K562 (cell line): ENCODE data around the gene IFRD1. TPM values are rescaled to one million over a fixed set of nuclear protein-coding genes. Genes with fewer than 3 reads are reported as not detected.

Source experiments
- ATAC-seq: fragments of 200-7000 bp; cut with Tn5 transposase; 3 replicates; pipeline ENCODE4 v1.9.1; 2020; ENCODE audit warnings: moderate library complexity
- BruUV-seq: library from RNA; stranded (reverse); fragments of 400-500 nt; replicated peaks from 2 replicates; lab custom pipeline; 2021; lab: Mats Ljungman, UMichigan
- CTCF ChIA-PET: fragments of 300-600 bp; formaldehyde crosslinking; extraction: SDS; loops from one replicate; lab custom pipeline; 2021; ENCODE audit warnings: low intra/inter-chr PET ratio; lab: Yijun Ruan, JAX
- POLR2A ChIA-PET: fragments of 300-600, 350-650 bp; sonication (Branson Sonifier 250); formaldehyde crosslinking; extraction: SDS; loops from one replicate; lab custom pipeline; 2021; ENCODE audit warnings: antibody characterized with exemption, inconsistent platforms; lab: Yijun Ruan, JAX
- DNase-seq, 4 experiments: peaks; one replicate each; pipeline versions ENCODE4 v3.0.0 to v3.0.0-alpha.2; 2011 to 2018; ENCODE audit warnings: low spot score in 3 of 4, mixed read lengths in 3 of 4; ENCODE audit errors: extremely low read depth in 1 of 4
- FAIRE-seq: peaks from 2 replicates; lab custom pipeline; 2011; peaks lifted over from hg19 to GRCh38; lab: Jason Lieb, UNC
- H2AFZ ChIP-seq: 2 replicates; pipeline ENCODE4 v1.6.0; 2011; ENCODE audit warnings: low read depth, low read length, control low read depth, inconsistent platforms
- H3K27ac ChIP-seq: fragments of 200-600 bp; 3 replicates; pipeline ENCODE4 v1.8.0; 2011; ENCODE audit warnings: low read depth, mild to moderate bottlenecking, control low read depth, inconsistent platforms, low read length, moderate library complexity, mixed read lengths; ENCODE audit errors: extremely low read depth
- H3K27me3 ChIP-seq, 2 experiments: fragments of 300-600 bp in 1 of 2; 2 replicates in 1 of 2; 3 replicates in 1 of 2; pipeline versions ENCODE4 v1.6.0 to v1.8.0; 2011; ENCODE audit warnings: inconsistent platforms in 2 of 2, low read length in 2 of 2, mild to moderate bottlenecking in 1 of 2, mixed read lengths in 1 of 2, moderate library complexity in 1 of 2; ENCODE audit not compliant: control insufficient read depth in 2 of 2, insufficient read depth in 2 of 2
- H3K36me3 ChIP-seq: fragments of 300-600 bp; 3 replicates; pipeline ENCODE4 v1.8.0; 2011; ENCODE audit warnings: mild to moderate bottlenecking, low read length, inconsistent platforms; ENCODE audit not compliant: control insufficient read depth, insufficient read depth
- H3K4me1 ChIP-seq, 2 experiments: fragments of 200-600 bp in 1 of 2; replicated peaks in 1 of 2; 2 replicates in 1 of 2; 3 replicates in 1 of 2; pipeline versions ENCODE4 v1.5.1 to v1.8.0; 2011; ENCODE audit warnings: inconsistent platforms in 2 of 2, low read length in 2 of 2, mild to moderate bottlenecking in 1 of 2, mixed read lengths in 1 of 2, moderate library complexity in 1 of 2; ENCODE audit not compliant: control insufficient read depth in 2 of 2, insufficient read depth in 2 of 2
- H3K4me2 ChIP-seq: 2 replicates; pipeline ENCODE4 v1.6.1; 2011; ENCODE audit warnings: low read length, control low read depth, inconsistent platforms, mixed read lengths; ENCODE audit not compliant: insufficient read depth
- H3K4me3 ChIP-seq: fragments of 200-600 bp; sonication (generic), shearing (Covaris generic); 2 replicates; pipeline ENCODE4 v1.5.1; 2016; ENCODE audit warnings: control low read depth, inconsistent platforms
- H3K79me2 ChIP-seq: fragments of 200-600 bp; 3 replicates; pipeline ENCODE4 v1.8.0; 2011; ENCODE audit warnings: low read length, inconsistent platforms; ENCODE audit not compliant: control insufficient read depth, insufficient read depth
- H3K9ac ChIP-seq, 2 experiments: 2 replicates each; pipeline versions ENCODE4 v1.6.0 to v1.6.1; 2011; ENCODE audit warnings: low read depth in 2 of 2, low read length in 2 of 2, control low read depth in 1 of 2, inconsistent platforms in 1 of 2, mild to moderate bottlenecking in 1 of 2, mixed read lengths in 1 of 2; ENCODE audit not compliant: insufficient read depth in 1 of 2
- H3K9me1 ChIP-seq: one replicate; pipeline ENCODE4 v1.6.0; 2011; ENCODE audit warnings: inconsistent platforms, mild to moderate bottlenecking, low read length, moderate library complexity; ENCODE audit not compliant: control insufficient read depth, insufficient read depth
- H3K9me3 ChIP-seq: replicated peaks from 2 replicates; pipeline ENCODE4 v1.5.1; 2011; ENCODE audit warnings: low read depth, low read length, inconsistent platforms; ENCODE audit not compliant: control insufficient read depth, insufficient read depth
- H4K20me1 ChIP-seq: replicated peaks from 2 replicates; pipeline ENCODE4 v1.6.1; 2011; ENCODE audit warnings: low read length, inconsistent platforms, mixed read lengths; ENCODE audit not compliant: control insufficient read depth, insufficient read depth
- CREBBP ChIP-seq: IDR thresholded peaks from one replicate; pipeline ENCODE4 v1.6.1; 2012; ENCODE audit warnings: low read depth, mild to moderate bottlenecking, control low read depth, inconsistent platforms, low read length
- CSDE1 ChIP-seq, 2 experiments: fragments of 450-650 bp; IDR thresholded peaks; 2 replicates each; pipeline ENCODE4 v1.6.1; 2016; ENCODE audit warnings: mild to moderate bottlenecking in 1 of 2
- HSF4 ChIP-seq: fragments of 250-450 bp; sonication (Bioruptor Pico); IDR thresholded peaks from 2 replicates; pipeline ENCODE4 v2.1.2; 2022; ENCODE audit warnings: mild to moderate bottlenecking, moderate library complexity, borderline replicate concordance
- MECOM ChIP-seq: fragments of 250-450 bp; sonication (Bioruptor Pico); IDR thresholded peaks from 2 replicates; pipeline ENCODE4 v1.8.0; 2022; ENCODE audit warnings: inconsistent platforms
- RBM15 ChIP-seq: fragments of 200-400 bp; formaldehyde crosslinking; IDR thresholded peaks from 2 replicates; pipeline ENCODE4 v1.6.1; 2018; ENCODE audit warnings: mild to moderate bottlenecking, low read length, moderate library complexity; ENCODE audit not compliant: insufficient read depth
- TGIF2 ChIP-seq: sonication (generic); formaldehyde crosslinking; IDR thresholded peaks from 2 replicates; pipeline ENCODE4 v1.8.1; 2022; ENCODE audit warnings: mild to moderate bottlenecking, missing genetic modification reagents, moderate library complexity
- THRB ChIP-seq: fragments of 450-650 bp; formaldehyde crosslinking; conservative IDR thresholded peaks from 2 replicates; pipeline ENCODE4 v1.4.0; 2022; ENCODE audit warnings: mild to moderate bottlenecking, missing genetic modification characterization
- ZNF121 ChIP-seq: sonication (generic); formaldehyde crosslinking; conservative IDR thresholded peaks from 2 replicates; pipeline ENCODE4 v1.8.0; 2022; ENCODE audit warnings: missing genetic modification reagents
- ZNF518B ChIP-seq: fragments of 250-450 bp; sonication (Bioruptor Pico); IDR thresholded peaks from 2 replicates; pipeline ENCODE4 v1.5.0; 2021; ENCODE audit warnings: mild to moderate bottlenecking, moderate library complexity
- WGBS: fragments of 100-300 bp; shearing (Covaris generic); methylation state at CpG from one replicate; pipeline ENCODE4 v1.1.6; 2016; ENCODE audit warnings: low coverage, mixed read lengths; ENCODE audit not compliant: insufficient coverage; ENCODE audit errors: missing lambda C conversion rate; 5-methylcytosine and 5-hydroxymethylcytosine counted together
- in situ Hi-C: fragments of 300-500 bp; cut with MboI; formaldehyde crosslinking; loops from 4 replicates; pipeline ENCODE4 v1.15.0; 2018; ENCODE audit warnings: inconsistent platforms, mixed read lengths
- intact Hi-C: fragments of 100-400 bp; cut with micrococcal nuclease; formaldehyde crosslinking; loops from 2 replicates; pipeline ENCODE4 v1.14.2; 2022
- polyA plus RNA-seq, 8 experiments: library from polyadenylated mRNA; depleted of rRNA in 4 of 8; stranded (reverse) in 5 of 8; unstranded in 3 of 8; fragments of >200 nt; fragmentation: Nextera tagmentation in 2 of 8; fragmentation: Illumina TruSeq in 1 of 8; extraction: Ambion mirVana in 2 of 8; extraction: Trizol in 1 of 8; gene quantifications; 2 replicates each; pipeline versions ENCODE4 v1.2.1 to v1.2.3, GENCODE V29; 2011 to 2014; ENCODE audit warnings: inconsistent platforms in 1 of 8, missing spikeins in 1 of 8
- total RNA-seq, 7 experiments: library from RNA; depleted of rRNA in 6 of 7; stranded (reverse); fragments of >200 nt in 6 of 7; fragmentation: Illumina TruSeq in 2 of 7; extraction: Trizol in 2 of 7; gene quantifications; 2 replicates each; pipeline versions ENCODE4 v1.2.1 to v1.2.3, GENCODE V29; 2011 to 2021; ENCODE audit warnings: low replicate concordance in 1 of 7

Gene IFRD1
- total and polyA plus RNA-seq, 9 of the 15 experiments (the other 6 are each of a cell fraction or from before 2014, with no cell fraction given), result 27.6 to 81.8 (median 68.1) TPM

- Histone ChIP-seq H3K79me2 (no peaks in the 10 kb centered on the region), H3K4me2 (no peak overlapping the region), H3K27ac (no peak overlapping the region)
- 0 out of 2 replicates have a peak, but pooled peaks have one; percentile 16 for TF ChIP-seq THRB (CRISPR knock-in tag)
- TF ChIP-seq HSF4 (CRISPR knock-in tag), result no peak
- TF ChIP-seq, all 486 proteins: peak for 1
- Histone ChIP-seq H2AFZ (no peak overlapping the region), H3K4me3 (no peak overlapping the region), H3K36me3 (no peaks in the 10 kb centered on the region), H3K9ac (no peak overlapping the region), H3K9me3 (no peaks in the 10 kb centered on the region), H3K9me1 (no peaks in the 10 kb centered on the region), H3K27me3 (peaks cover 28 to 43% of the 10 kb centered on the region in 2 experiments), H4K20me1 (0 out of 2 replicates have a peak, but pooled peaks cover 2% of the 10 kb centered on the region), H3K4me1 (peaks cover 0 to 4% of the 10 kb centered on the region in 2 experiments; a peak in 2 of 5 replicates)
- POLR2A ChIA-PET, result no interaction called here
- intact Hi-C loops (no loop called here), in situ Hi-C loops (no loop called here)
- CTCF ChIA-PET, result no interaction called here
- ATAC-seq, result no peak
- no TSS peak for BruUV-seq
- no peak for DNase-seq
- FAIRE-seq, result no peak
Observed at GRCh38 chr7:112510743-112511110, 60.5 kb downstream of the IFRD1 start.

GRCh38 chr7:112511451-112512202 lies 61.4 kb downstream of the IFRD1 start:
- in situ Hi-C loops, result no loop called here
- Histone ChIP-seq H3K27me3 (peaks cover 31 to 46% of the 10 kb centered on the region in 2 experiments), H4K20me1 (0 out of 2 replicates have a peak, but pooled peaks cover 2% of the 10 kb centered on the region), H3K9me1 (no peaks in the 10 kb centered on the region), H3K4me2 (no peak overlapping the region), H2AFZ (no peak overlapping the region), H3K36me3 (no peaks in the 10 kb centered on the region), H3K4me3 (no peak overlapping the region), H3K9ac (peak overlapping the region in 1 of 2 experiments; percentile 70; a peak in 1 of 4 replicates), H3K79me2 (no peaks in the 10 kb centered on the region), H3K27ac (no peak overlapping the region), H3K4me1 (no peaks in the 10 kb centered on the region), H3K9me3 (no peaks in the 10 kb centered on the region)
- no TSS peak for BruUV-seq
- POLR2A ChIA-PET, result no interaction called here
- CTCF ChIA-PET, result no interaction called here
- ATAC-seq, result no peak
- WGBS, result 1% methylated on average over 6 of the region's 6 CpGs
- no peak for DNase-seq
- intact Hi-C loops, result no loop called here
- FAIRE-seq, result no peak
- no peak for TF ChIP-seq TGIF2 (CRISPR knock-in tag)
- no peak for TF ChIP-seq ZNF121 (CRISPR knock-in tag)
- no peak for TF ChIP-seq MECOM (CRISPR knock-in tag)
- TF ChIP-seq CSDE1 (IDR thresholded peaks at IDR 0.05), result no peak
- no peak for TF ChIP-seq CREBBP
- TF ChIP-seq RBM15, result no peak
- TF ChIP-seq ZNF518B, result no peak
